Hindlimb muscle (tissue), 1 donor: ENCODE data around the gene CFB. TPM values are rescaled to one million over a fixed set of nuclear protein-coding genes. Genes with fewer than 3 reads are reported as not detected.
A peak's percentile ranks its signal among the peaks of the same experiment; 100 is the strongest.
"Not testable (repeated sequence)": the region's sequence is repeated elsewhere in the genome, so short reads cannot be mapped to it uniquely, and the experiment has no call there.

Source experiments
- DNase-seq: peaks from one replicate; pipeline ENCODE4 v3.0.0-alpha.2; 2013
- polyA plus RNA-seq: library from polyadenylated mRNA; unstranded; fragments of 120-200 nt; gene quantifications from one replicate; pipeline ENCODE4 v1.2.1, GENCODE V29; 2013; ENCODE audit not compliant: insufficient read length

CFB gene
- polyA plus RNA-seq, 1 donor: 1.7 TPM

- peak; percentile 97 for DNase-seq
Measured at GRCh38 chr6:31971993-31972708, 26.3 kb downstream of the CFB start, which contains the start of gene DXO. DXO (minus strand) TSS chr6:31972138; CDS start chr6:31971675, 463 bp downstream.

- DNase-seq: peak; percentile 33
Measured at GRCh38 chr6:31972709-31973350, 26.9 kb downstream of the CFB start.

- DNase-seq: not testable (repeated sequence)
Measured at GRCh38 chr6:31976065-31976464, 30.2 kb downstream of the CFB start.

GRCh38 chr6:31977816-31978431, 32.0 kb downstream of the CFB start:
- DNase-seq: no peak

- no peak for DNase-seq
Measured at GRCh38 chr6:31978831-31979230, 32.9 kb downstream of the CFB start.

GRCh38 chr6:31979238-31979898, 33.5 kb downstream of the CFB start:
- no peak for DNase-seq

- DNase-seq: not testable (repeated sequence)
Measured at GRCh38 chr6:31980195-31980876, 34.4 kb downstream of the CFB start.

- DNase-seq: not testable (repeated sequence)
Measured at GRCh38 chr6:31980998-31981397, 35.1 kb downstream of the CFB start.

- not testable (repeated sequence) for DNase-seq
Measured at GRCh38 chr6:31981744-31982143, 35.8 kb downstream of the CFB start, which contains the start of gene C4A. C4A (plus strand) TSS chr6:31982057; CDS start chr6:31982108, 51 bp downstream.

- DNase-seq: not testable (repeated sequence)
Measured at GRCh38 chr6:31989363-31989762, 43.5 kb downstream of the CFB start.

- DNase-seq: not testable (repeated sequence)
Measured at GRCh38 chr6:31994421-31994820, 48.5 kb downstream of the CFB start.

- DNase-seq: not testable (repeated sequence)
Measured at GRCh38 chr6:31996385-31996784, 50.5 kb downstream of the CFB start.

Other genes with a start within 250 kb of the CFB start
- gene ABHD16A, start 242.8 kb upstream of the CFB start, polyA plus RNA-seq: 54.6 TPM
- not detected for gene LY6G6F, start 239.2 kb upstream of the CFB start, polyA plus RNA-seq
- gene LY6G6D, start 230.7 kb upstream of the CFB start, polyA plus RNA-seq: not detected
- gene LY6G6C, start 224.3 kb upstream of the CFB start, polyA plus RNA-seq: 0.28 TPM
- gene MPIG6B, start 222.7 kb upstream of the CFB start, polyA plus RNA-seq: 0.71 TPM
- 128 TPM for gene DDAH2, start 216.8 kb upstream of the CFB start, polyA plus RNA-seq
- gene CLIC1, start 209.6 kb upstream of the CFB start, polyA plus RNA-seq: 116 TPM
- 14.4 TPM for gene MSH5, start 206.1 kb upstream of the CFB start, polyA plus RNA-seq
- 2.4 TPM for gene SAPCD1, start 183.4 kb upstream of the CFB start, polyA plus RNA-seq
- 2.5 TPM for gene VWA7, start 168.8 kb upstream of the CFB start, polyA plus RNA-seq
- gene VARS1, start 150.3 kb upstream of the CFB start, polyA plus RNA-seq: 48.6 TPM
- gene LSM2, start 139.1 kb upstream of the CFB start, polyA plus RNA-seq: 51.7 TPM
- 3.7 TPM for gene HSPA1L, start 130.8 kb upstream of the CFB start, polyA plus RNA-seq
- gene HSPA1A, start 130.6 kb upstream of the CFB start, polyA plus RNA-seq: 84.3 TPM
- gene HSPA1B, start 118.4 kb upstream of the CFB start, polyA plus RNA-seq: 61.2 TPM
- gene NEU1, start 83.3 kb upstream of the CFB start, polyA plus RNA-seq: 17.7 TPM
- 0.23 TPM for gene SLC44A4, start 67.1 kb upstream of the CFB start, polyA plus RNA-seq
- gene EHMT2, start 48.4 kb upstream of the CFB start, polyA plus RNA-seq: 33.6 TPM
- 10.9 TPM for gene ZBTB12, start 44.0 kb upstream of the CFB start, polyA plus RNA-seq
- 11.1 TPM for gene C2, start 18.4 kb upstream of the CFB start, polyA plus RNA-seq
- 69.7 TPM for gene NELFE, start 12.9 kb downstream of the CFB start, polyA plus RNA-seq
- gene SKIC2, start 13.1 kb downstream of the CFB start, polyA plus RNA-seq: 28.5 TPM
- 16.8 TPM for gene DXO, start 26.0 kb downstream of the CFB start, polyA plus RNA-seq
- 55.9 TPM for gene C4A, start 36.0 kb downstream of the CFB start, polyA plus RNA-seq
- 67.2 TPM for gene C4B, start 68.7 kb downstream of the CFB start, polyA plus RNA-seq
- gene CYP21A2, start 92.3 kb downstream of the CFB start, polyA plus RNA-seq: 1.8 TPM
- 125 TPM for gene TNXB, start 163.2 kb downstream of the CFB start, polyA plus RNA-seq
- gene ATF6B, start 182.2 kb downstream of the CFB start, polyA plus RNA-seq: 49.0 TPM
- gene FKBPL, start 184.2 kb downstream of the CFB start, polyA plus RNA-seq: 3.6 TPM
- 1.6 TPM for gene PRRT1, start 205.8 kb downstream of the CFB start, polyA plus RNA-seq
- gene PPT2, start 208.0 kb downstream of the CFB start, polyA plus RNA-seq: 42.8 TPM
- 29.5 TPM for gene EGFL8, start 218.5 kb downstream of the CFB start, polyA plus RNA-seq
- 66.1 TPM for gene AGPAT1, start 230.0 kb downstream of the CFB start, polyA plus RNA-seq
- 50.9 TPM for gene RNF5, start 232.3 kb downstream of the CFB start, polyA plus RNA-seq
- 6.7 TPM for gene AGER, start 238.2 kb downstream of the CFB start, polyA plus RNA-seq
- gene PBX2, start 244.1 kb downstream of the CFB start, polyA plus RNA-seq: 109 TPM
- 9.9 TPM for gene GPSM3, start 246.5 kb downstream of the CFB start, polyA plus RNA-seq